ENCODE measurements around the gene FGF12.

The FGF12 gene

GRCh38 chr3:192133271-192133670 lies 594.1 kb downstream of the FGF12 start:
- Histone ChIP-seq H3K79me1 (ENCODE audit: low read length) (no peaks in the 10 kb centered on the region), H3K18ac (ENCODE audit: low read length) (no peak overlapping the region), H3K4me3 (ENCODE audit: low read depth, low read length) (no peak overlapping the region), H4K12ac (ENCODE audit: low read depth, low read length) (no peak overlapping the region), H3K9me3 (ENCODE audit: insufficient read depth, low read depth, low read length) (no peaks in the 10 kb centered on the region), H3K9ac (ENCODE audit: low read length) (no peak overlapping the region), H3K4me2 (ENCODE audit: low read length) (no peak overlapping the region), H3K23ac (ENCODE audit: low read length) (no peak overlapping the region), H3K27ac (ENCODE audit: low read depth, low read length) (no peak overlapping the region), H2BK120ac (ENCODE audit: insufficient read depth, low read length, poor library complexity) (no peak overlapping the region), H4K91ac (ENCODE audit: low read depth, low read length) (no peak overlapping the region), H3K36me3 (ENCODE audit: control insufficient read depth in 1 of 2, insufficient read depth in 2 of 2, low read length in 2 of 2) (no peaks in the 10 kb centered on the region), H3K27me3 (ENCODE audit: insufficient read depth, low read length) (no peaks in the 10 kb centered on the region), H2AK5ac (ENCODE audit: low read length) (no peak overlapping the region), H4K8ac (ENCODE audit: low read depth, low read length) (no peak overlapping the region), H3K4me1 (ENCODE audit: control insufficient read depth in 1 of 2, insufficient read depth in 2 of 2, low read length in 2 of 2) (no peaks in the 10 kb centered on the region), H3K14ac (ENCODE audit: low read length) (no peak overlapping the region), H2BK12ac (ENCODE audit: low read length) (no peak overlapping the region), H2BK5ac (ENCODE audit: low read depth, low read length, poor library complexity) (no peak overlapping the region), H2AFZ (ENCODE audit: insufficient read depth, low read length, poor library complexity) (no peak overlapping the region), H3K4ac (ENCODE audit: low read depth, low read length) (no peak overlapping the region), H3K79me2 (ENCODE audit: control insufficient read depth, insufficient read depth, low read length, poor library complexity) (no peaks in the 10 kb centered on the region)
- no CpG with 5 or more reads among the region's 4 CpGs for WGBS (ENCODE audit: extremely low coverage, insufficient coverage, insufficient read length)
- DNase-seq = no peak

- H3K4me1 ChIP-seq (ENCODE audit: control insufficient read depth in 1 of 2, insufficient read depth in 2 of 2, low read length in 2 of 2) = no peaks in the 10 kb centered on the region
- no peak overlapping the region for H2AFZ ChIP-seq (ENCODE audit: insufficient read depth, low read length, poor library complexity)
- H4K91ac ChIP-seq (ENCODE audit: low read depth, low read length) = no peak overlapping the region
- no peak overlapping the region for H4K12ac ChIP-seq (ENCODE audit: low read depth, low read length)
- no peak overlapping the region for H4K8ac ChIP-seq (ENCODE audit: low read depth, low read length)
- no CpG with 5 or more reads among the region's 4 CpGs for WGBS (ENCODE audit: extremely low coverage, insufficient coverage, insufficient read length)
- no peak overlapping the region for H3K4ac ChIP-seq (ENCODE audit: low read depth, low read length)
- no peaks in the 10 kb centered on the region for H3K79me1 ChIP-seq (ENCODE audit: low read length)
- no peaks in the 10 kb centered on the region for H3K36me3 ChIP-seq (ENCODE audit: control insufficient read depth in 1 of 2, insufficient read depth in 2 of 2, low read length in 2 of 2)
- no peak overlapping the region for H2BK12ac ChIP-seq (ENCODE audit: low read length)
- no peak overlapping the region for H2BK5ac ChIP-seq (ENCODE audit: low read depth, low read length, poor library complexity)
- peak; percentile 43 to 75 for DNase-seq
- H3K4me3 ChIP-seq (ENCODE audit: low read depth, low read length) = no peak overlapping the region
- no peak overlapping the region for H3K4me2 ChIP-seq (ENCODE audit: low read length)
- no peak overlapping the region for H2BK120ac ChIP-seq (ENCODE audit: insufficient read depth, low read length, poor library complexity)
- no peak overlapping the region for H3K23ac ChIP-seq (ENCODE audit: low read length)
- H3K27ac ChIP-seq (ENCODE audit: low read depth, low read length) = no peak overlapping the region
- no peak overlapping the region for H3K18ac ChIP-seq (ENCODE audit: low read length)
- no peak overlapping the region for H3K9ac ChIP-seq (ENCODE audit: low read length)
- no peak overlapping the region for H3K14ac ChIP-seq (ENCODE audit: low read length)
- no peaks in the 10 kb centered on the region for H3K79me2 ChIP-seq (ENCODE audit: control insufficient read depth, insufficient read depth, low read length, poor library complexity)
- no peaks in the 10 kb centered on the region for H3K27me3 ChIP-seq (ENCODE audit: insufficient read depth, low read length)
- no peaks in the 10 kb centered on the region for H3K9me3 ChIP-seq (ENCODE audit: insufficient read depth, low read depth, low read length)
- H2AK5ac ChIP-seq (ENCODE audit: low read length) = no peak overlapping the region
Observed at GRCh38 chr3:192130534-192131132, 596.7 kb downstream of the FGF12 start.

- H2BK120ac ChIP-seq (ENCODE audit: insufficient read depth, low read length, poor library complexity) = no peak overlapping the region
- H3K27ac ChIP-seq (ENCODE audit: low read depth, low read length) = no peak overlapping the region
- no peak overlapping the region for H3K23ac ChIP-seq (ENCODE audit: low read length)
- H3K18ac ChIP-seq (ENCODE audit: low read length) = no peak overlapping the region
- no peak overlapping the region for H2BK12ac ChIP-seq (ENCODE audit: low read length)
- H2BK5ac ChIP-seq (ENCODE audit: low read depth, low read length, poor library complexity) = no peak overlapping the region
- no peak overlapping the region for H3K9ac ChIP-seq (ENCODE audit: low read length)
- H3K4me3 ChIP-seq (ENCODE audit: low read depth, low read length) = no peak overlapping the region
- no peak overlapping the region for H4K8ac ChIP-seq (ENCODE audit: low read depth, low read length)
- H3K36me3 ChIP-seq (ENCODE audit: control insufficient read depth in 1 of 2, insufficient read depth in 2 of 2, low read length in 2 of 2) = no peaks in the 10 kb centered on the region
- H3K27me3 ChIP-seq (ENCODE audit: insufficient read depth, low read length) = no peaks in the 10 kb centered on the region
- H3K79me2 ChIP-seq (ENCODE audit: control insufficient read depth, insufficient read depth, low read length, poor library complexity) = no peaks in the 10 kb centered on the region
- no peaks in the 10 kb centered on the region for H3K79me1 ChIP-seq (ENCODE audit: low read length)
- H2AFZ ChIP-seq (ENCODE audit: insufficient read depth, low read length, poor library complexity) = no peak overlapping the region
- H3K4me1 ChIP-seq (ENCODE audit: control insufficient read depth in 1 of 2, insufficient read depth in 2 of 2, low read length in 2 of 2) = no peaks in the 10 kb centered on the region
- H3K4ac ChIP-seq (ENCODE audit: low read depth, low read length) = no peak overlapping the region
- no peak overlapping the region for H3K14ac ChIP-seq (ENCODE audit: low read length)
- no peak overlapping the region for H4K91ac ChIP-seq (ENCODE audit: low read depth, low read length)
- DNase-seq = no peak
- H2AK5ac ChIP-seq (ENCODE audit: low read length) = no peak overlapping the region
- H3K9me3 ChIP-seq (ENCODE audit: insufficient read depth, low read depth, low read length) = no peaks in the 10 kb centered on the region
- no CpG with 5 or more reads among the region's 1 CpG for WGBS (ENCODE audit: extremely low coverage, insufficient coverage, insufficient read length)
- H3K4me2 ChIP-seq (ENCODE audit: low read length) = no peak overlapping the region
- H4K12ac ChIP-seq (ENCODE audit: low read depth, low read length) = no peak overlapping the region
Observed at GRCh38 chr3:192129586-192129985, 597.8 kb downstream of the FGF12 start.

GRCh38 chr3:192128922-192129321 lies 598.4 kb downstream of the FGF12 start:
- Histone ChIP-seq H3K36me3 (ENCODE audit: control insufficient read depth in 1 of 2, insufficient read depth in 2 of 2, low read length in 2 of 2) (no peaks in the 10 kb centered on the region), H3K14ac (ENCODE audit: low read length) (no peak overlapping the region), H3K4me1 (ENCODE audit: control insufficient read depth in 1 of 2, insufficient read depth in 2 of 2, low read length in 2 of 2) (no peaks in the 10 kb centered on the region), H3K9ac (ENCODE audit: low read length) (no peak overlapping the region), H4K12ac (ENCODE audit: low read depth, low read length) (no peak overlapping the region), H3K79me2 (ENCODE audit: control insufficient read depth, insufficient read depth, low read length, poor library complexity) (no peaks in the 10 kb centered on the region), H3K27me3 (ENCODE audit: insufficient read depth, low read length) (no peaks in the 10 kb centered on the region), H2BK120ac (ENCODE audit: insufficient read depth, low read length, poor library complexity) (no peak overlapping the region), H2AFZ (ENCODE audit: insufficient read depth, low read length, poor library complexity) (no peak overlapping the region), H2BK12ac (ENCODE audit: low read length) (no peak overlapping the region), H3K4me2 (ENCODE audit: low read length) (no peak overlapping the region), H4K8ac (ENCODE audit: low read depth, low read length) (no peak overlapping the region), H2BK5ac (ENCODE audit: low read depth, low read length, poor library complexity) (no peak overlapping the region), H3K18ac (ENCODE audit: low read length) (no peak overlapping the region), H2AK5ac (ENCODE audit: low read length) (no peak overlapping the region), H3K23ac (ENCODE audit: low read length) (no peak overlapping the region), H3K9me3 (ENCODE audit: insufficient read depth, low read depth, low read length) (no peaks in the 10 kb centered on the region), H3K4me3 (ENCODE audit: low read depth, low read length) (no peak overlapping the region), H4K91ac (ENCODE audit: low read depth, low read length) (no peak overlapping the region), H3K79me1 (ENCODE audit: low read length) (no peaks in the 10 kb centered on the region), H3K4ac (ENCODE audit: low read depth, low read length) (no peak overlapping the region), H3K27ac (ENCODE audit: low read depth, low read length) (no peak overlapping the region)
- no CpG with 5 or more reads among the region's 4 CpGs for WGBS (ENCODE audit: extremely low coverage, insufficient coverage, insufficient read length)
- no peak for DNase-seq
